Measurements from ENCODE around the gene ERC2. TPM values are rescaled to one million over a fixed set of nuclear protein-coding genes. Genes with fewer than 3 reads are reported as not detected.

ERC2 gene
- total and polyA plus RNA-seq, 2 donors (not counting 1 experiment from before 2014, with no cell fraction given), result 0.14 to 0.17 TPM

- Histone ChIP-seq H3K9me3 (ENCODE audit: control insufficient read depth, insufficient read depth, low read depth, low read length) (no peaks in the 10 kb centered on the region), H3K4me1 (ENCODE audit: control insufficient read depth, extremely low read depth, insufficient read depth, low read length) (no peaks in the 10 kb centered on the region), H3K27me3 (ENCODE audit: control insufficient read depth, insufficient read depth, low read length) (no peaks in the 10 kb centered on the region), H3K4me2 (ENCODE audit: extremely low read depth, insufficient read depth, low read length) (no peak overlapping the region), H3K4me3 (replicated peaks in 1 of 4; ENCODE audit: control extremely low read depth in 1 of 4, insufficient read depth in 1 of 4, low read depth in 3 of 4, low read length in 4 of 4) (no peak overlapping the region), H4K20me1 (ENCODE audit: control insufficient read depth, extremely low read depth, insufficient read depth, low read length) (no peaks in the 10 kb centered on the region), H3K79me2 (ENCODE audit: control insufficient read depth, insufficient read depth, low read length) (no peaks in the 10 kb centered on the region), H3K9ac (ENCODE audit: insufficient read depth, low read length) (no peak overlapping the region), H3K36me3 (ENCODE audit: control insufficient read depth, insufficient read depth, low read length) (no peaks in the 10 kb centered on the region), H2AFZ (ENCODE audit: low read length) (no peak overlapping the region), H3K27ac (ENCODE audit: insufficient read depth, low read length) (no peak overlapping the region)
- TF ChIP-seq EZH2 (IDR thresholded peaks at IDR 0.05; ENCODE audit: low read length, missing control alignments) (no peak), CTCF (conservative IDR thresholded peaks at IDR 0.05 in 1 of 2, IDR thresholded peaks at IDR 0.05 in 1 of 2; ENCODE audit: low read depth in 1 of 2, low read length in 2 of 2) (no peak)
- no peak for DNase-seq (ENCODE audit: low read depth in 2 of 2)
Observed at GRCh38 chr3:56110886-56111285, 357.4 kb downstream of the ERC2 start.

- H3K9ac ChIP-seq (ENCODE audit: insufficient read depth, low read length), result no peak overlapping the region
- TF ChIP-seq CTCF (conservative IDR thresholded peaks at IDR 0.05 in 1 of 2, IDR thresholded peaks at IDR 0.05 in 1 of 2; ENCODE audit: low read depth in 1 of 2, low read length in 2 of 2) (no peak), EZH2 (IDR thresholded peaks at IDR 0.05; ENCODE audit: low read length, missing control alignments) (no peak)
- H3K4me1 ChIP-seq (ENCODE audit: control insufficient read depth, extremely low read depth, insufficient read depth, low read length), result no peaks in the 10 kb centered on the region
- H3K4me2 ChIP-seq (ENCODE audit: extremely low read depth, insufficient read depth, low read length), result no peak overlapping the region
- H3K4me3 ChIP-seq (replicated peaks in 1 of 4; ENCODE audit: control extremely low read depth in 1 of 4, insufficient read depth in 1 of 4, low read depth in 3 of 4, low read length in 4 of 4), result no peak overlapping the region
- no peaks in the 10 kb centered on the region for H3K36me3 ChIP-seq (ENCODE audit: control insufficient read depth, insufficient read depth, low read length)
- no peak overlapping the region for H2AFZ ChIP-seq (ENCODE audit: low read length)
- no peaks in the 10 kb centered on the region for H3K27me3 ChIP-seq (ENCODE audit: control insufficient read depth, insufficient read depth, low read length)
- H4K20me1 ChIP-seq (ENCODE audit: control insufficient read depth, extremely low read depth, insufficient read depth, low read length), result no peaks in the 10 kb centered on the region
- no peaks in the 10 kb centered on the region for H3K9me3 ChIP-seq (ENCODE audit: control insufficient read depth, insufficient read depth, low read depth, low read length)
- no peak for DNase-seq (ENCODE audit: low read depth in 2 of 2)
- H3K79me2 ChIP-seq (ENCODE audit: control insufficient read depth, insufficient read depth, low read length), result no peaks in the 10 kb centered on the region
- no peak overlapping the region for H3K27ac ChIP-seq (ENCODE audit: insufficient read depth, low read length)
Observed at GRCh38 chr3:56107157-56107556, 361.1 kb downstream of the ERC2 start.

- Histone ChIP-seq H3K27me3 (ENCODE audit: control insufficient read depth, insufficient read depth, low read length) (no peaks in the 10 kb centered on the region), H3K36me3 (ENCODE audit: control insufficient read depth, insufficient read depth, low read length) (no peaks in the 10 kb centered on the region), H4K20me1 (ENCODE audit: control insufficient read depth, extremely low read depth, insufficient read depth, low read length) (no peaks in the 10 kb centered on the region), H3K4me2 (ENCODE audit: extremely low read depth, insufficient read depth, low read length) (no peak overlapping the region), H3K4me1 (ENCODE audit: control insufficient read depth, extremely low read depth, insufficient read depth, low read length) (no peaks in the 10 kb centered on the region), H3K27ac (ENCODE audit: insufficient read depth, low read length) (no peak overlapping the region), H3K79me2 (ENCODE audit: control insufficient read depth, insufficient read depth, low read length) (no peaks in the 10 kb centered on the region), H3K4me3 (replicated peaks in 1 of 4; ENCODE audit: control extremely low read depth in 1 of 4, insufficient read depth in 1 of 4, low read depth in 3 of 4, low read length in 4 of 4) (no peak overlapping the region), H3K9me3 (ENCODE audit: control insufficient read depth, insufficient read depth, low read depth, low read length) (no peaks in the 10 kb centered on the region), H3K9ac (ENCODE audit: insufficient read depth, low read length) (no peak overlapping the region), H2AFZ (ENCODE audit: low read length) (no peak overlapping the region)
- TF ChIP-seq CTCF (conservative IDR thresholded peaks at IDR 0.05 in 1 of 2, IDR thresholded peaks at IDR 0.05 in 1 of 2; ENCODE audit: low read depth in 1 of 2, low read length in 2 of 2), result no peak
- no peak for TF ChIP-seq EZH2 (IDR thresholded peaks at IDR 0.05; ENCODE audit: low read length, missing control alignments)
- DNase-seq (ENCODE audit: low read depth in 2 of 2), result no peak
Observed at GRCh38 chr3:56102032-56102431, 366.2 kb downstream of the ERC2 start.

Data from fibroblast of lung (primary cell).